ENCODE data around the gene SRPK3. TPM values are rescaled to one million over a fixed set of nuclear protein-coding genes. Genes with fewer than 3 reads are reported as not detected.

Gene SRPK3, protein sequence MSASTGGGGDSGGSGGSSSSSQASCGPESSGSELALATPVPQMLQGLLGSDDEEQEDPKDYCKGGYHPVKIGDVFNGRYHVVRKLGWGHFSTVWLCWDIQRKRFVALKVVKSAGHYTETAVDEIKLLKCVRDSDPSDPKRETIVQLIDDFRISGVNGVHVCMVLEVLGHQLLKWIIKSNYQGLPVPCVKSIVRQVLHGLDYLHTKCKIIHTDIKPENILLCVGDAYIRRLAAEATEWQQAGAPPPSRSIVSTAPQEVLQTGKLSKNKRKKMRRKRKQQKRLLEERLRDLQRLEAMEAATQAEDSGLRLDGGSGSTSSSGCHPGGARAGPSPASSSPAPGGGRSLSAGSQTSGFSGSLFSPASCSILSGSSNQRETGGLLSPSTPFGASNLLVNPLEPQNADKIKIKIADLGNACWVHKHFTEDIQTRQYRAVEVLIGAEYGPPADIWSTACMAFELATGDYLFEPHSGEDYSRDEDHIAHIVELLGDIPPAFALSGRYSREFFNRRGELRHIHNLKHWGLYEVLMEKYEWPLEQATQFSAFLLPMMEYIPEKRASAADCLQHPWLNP
- total RNA-seq (not detected), polyA plus RNA-seq (not detected), total RNA-seq (0 to 0.25 (median 0) reads per million in 6 experiments)

DNA sequence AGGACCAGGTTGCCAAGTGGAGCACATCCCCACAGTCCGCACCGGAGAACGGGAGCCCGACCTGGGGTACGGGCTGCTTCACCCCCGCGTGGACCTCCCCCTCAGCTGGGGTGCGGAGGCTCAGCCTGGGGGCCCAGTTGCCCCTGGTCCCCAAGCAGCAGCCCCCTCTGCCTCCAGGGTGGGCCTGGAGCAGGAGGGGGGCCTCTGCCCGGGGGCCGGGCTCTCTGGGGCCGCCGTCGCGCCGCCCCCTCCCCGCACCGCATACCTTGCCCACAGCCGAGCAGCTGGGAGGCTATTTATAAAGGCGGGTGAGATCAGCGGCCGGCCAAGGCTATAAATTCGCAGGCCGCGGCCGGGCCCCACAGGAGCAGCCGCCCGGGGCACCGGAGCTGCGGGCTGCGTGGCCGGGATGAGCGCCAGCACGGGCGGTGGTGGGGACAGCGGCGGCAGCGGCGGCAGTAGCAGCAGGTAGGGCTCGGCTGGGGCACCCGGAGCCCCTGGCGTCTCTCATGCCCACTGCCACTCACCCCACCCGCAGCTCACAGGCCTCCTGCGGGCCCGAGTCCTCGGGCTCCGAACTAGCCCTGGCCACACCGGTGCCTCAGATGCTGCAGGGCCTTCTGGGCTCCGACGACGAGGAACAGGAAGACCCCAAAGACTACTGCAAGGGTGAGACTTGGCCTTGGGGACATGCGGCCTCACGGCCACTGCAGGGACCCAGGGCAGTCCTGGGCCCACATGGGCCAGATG is at the start of gene SRPK3:
SRPK3 (plus strand) TSS at position 364 of the 750 bp plus-strand sequence; CDS start at position 410, 46 bp downstream.
- Mint-ChIP-seq H3K9me3 (no peaks in the 10 kb centered on the region), H3K4me1 (peaks cover 6 to 10% (median 8%) of the 10 kb centered on the region in 4 donors), H3K4me3 (peak within 1 kb of the TSS in 7 of 10 donors; percentile 4 to 78 (median 18)), H3K27ac (peak within 1 kb of the TSS in 3 of 10 donors; percentile 43 to 66 (median 64)), H3K36me3 (no peaks in the 10 kb centered on the region), H3K27me3 (no peaks in the 10 kb centered on the region)
- DNase-seq (no peak), ATAC-seq (peak in 1 of 2 donors; percentile 35)
- POLR2A ChIA-PET: no interaction called here

DNA sequence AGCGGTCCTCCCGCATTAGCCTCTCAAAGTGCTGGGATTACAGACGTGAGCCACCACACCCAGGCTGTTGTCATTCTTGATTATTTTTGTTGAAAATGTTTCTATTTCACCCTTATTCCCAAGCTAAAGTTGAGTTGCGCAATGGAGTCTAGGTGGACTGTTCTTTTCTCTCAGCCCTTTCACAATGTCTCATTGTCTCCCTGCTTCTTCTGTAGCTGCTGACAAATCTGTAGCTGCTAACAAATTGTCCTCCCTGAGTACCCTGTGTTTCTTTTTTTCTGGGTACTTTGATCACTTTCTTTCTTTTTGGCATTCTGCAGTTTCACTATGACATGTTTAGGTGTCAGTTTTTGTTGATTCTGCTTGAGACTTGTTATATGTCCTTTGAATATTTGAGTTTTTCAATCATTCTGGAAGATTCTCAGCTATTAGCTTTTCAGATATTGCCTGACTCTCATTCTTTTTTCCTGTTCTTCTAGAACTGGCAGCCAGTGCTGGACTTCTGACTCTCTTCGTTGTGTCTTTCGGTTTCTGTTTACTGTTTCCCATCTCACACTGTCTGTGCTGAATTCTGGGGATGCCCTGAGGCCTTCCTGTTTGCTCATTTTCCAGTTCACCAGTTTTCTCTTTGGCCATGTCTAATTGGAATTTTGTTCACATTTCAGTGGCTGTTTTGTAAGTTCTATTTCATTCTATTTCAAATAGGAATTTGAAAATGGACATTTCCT is 49.6 kb upstream of the SRPK3 start:
- Mint-ChIP-seq H3K36me3 (peaks cover 9 to 24% (median 13%) of the 10 kb centered on the region in 3 donors), H3K4me3 (no peak overlapping the region), H3K4me1 (peaks cover 2 to 37% (median 24%) of the 10 kb centered on the region in 4 donors), H3K9me3 (peaks cover 0 to 3% (median 0%) of the 10 kb centered on the region in 9 donors), H3K27ac (peak overlapping the region in 1 of 10 donors; percentile 19), H3K27me3 (no peaks in the 10 kb centered on the region)
- no peak for ATAC-seq
- no peak for DNase-seq
- POLR2A ChIA-PET: no interaction called here

DNA sequence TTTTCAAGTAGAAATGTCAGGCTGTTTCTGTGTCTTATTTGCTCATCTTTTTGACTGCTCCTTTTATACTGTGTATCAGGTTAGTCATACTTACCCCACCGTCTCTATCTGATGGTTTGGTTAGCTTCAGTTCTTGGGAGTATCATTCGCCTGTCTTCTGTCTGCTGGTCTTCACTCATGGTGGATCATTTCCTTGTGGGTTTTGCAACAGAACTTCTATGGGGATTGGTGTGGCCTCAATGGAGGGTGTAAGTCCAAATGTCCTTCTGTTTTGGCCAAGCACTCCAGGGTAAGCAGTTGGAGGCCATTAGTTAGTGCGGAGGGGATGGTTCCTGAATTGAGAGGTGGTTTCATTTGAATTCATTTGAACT is 49.0 kb upstream of the SRPK3 start:
- H3K9me3 Mint-ChIP-seq: peaks cover 0 to 3% (median 0%) of the 10 kb centered on the region in 9 donors
- ATAC-seq (no peak), DNase-seq (no peak)
- POLR2A ChIA-PET: no interaction called here
- H3K27ac Mint-ChIP-seq: peak overlapping the region in 2 of 10 donors; percentile 36 to 44
- peaks cover 9 to 26% (median 13%) of the 10 kb centered on the region in 3 donors for H3K36me3 Mint-ChIP-seq
- H3K27me3 Mint-ChIP-seq: no peaks in the 10 kb centered on the region
- H3K4me1 Mint-ChIP-seq: peaks cover 2 to 34% (median 23%) of the 10 kb centered on the region in 4 donors
- no peak overlapping the region for H3K4me3 Mint-ChIP-seq

DNA sequence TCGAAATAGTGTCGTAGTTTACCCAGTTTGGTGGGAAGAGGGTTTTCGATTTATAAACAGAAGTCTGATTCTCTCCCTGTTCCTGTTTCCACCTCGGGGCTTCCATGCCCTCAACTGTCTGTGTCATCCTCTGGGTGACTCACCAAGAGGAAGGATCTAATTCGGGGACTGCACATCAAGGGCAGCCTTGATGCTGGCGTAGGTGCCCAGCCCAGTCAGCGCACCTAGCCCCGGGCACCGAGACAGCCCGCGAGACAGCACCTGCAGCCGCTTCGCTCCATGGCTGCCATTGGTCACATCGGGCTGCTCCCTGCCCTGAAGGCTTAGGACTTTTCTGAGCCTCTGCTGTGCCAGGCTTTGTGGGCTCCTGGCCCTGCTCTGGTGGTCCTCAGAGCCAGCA is 48.4 kb upstream of the SRPK3 start:
- POLR2A ChIA-PET: no interaction called here
- no peak for DNase-seq

DNA sequence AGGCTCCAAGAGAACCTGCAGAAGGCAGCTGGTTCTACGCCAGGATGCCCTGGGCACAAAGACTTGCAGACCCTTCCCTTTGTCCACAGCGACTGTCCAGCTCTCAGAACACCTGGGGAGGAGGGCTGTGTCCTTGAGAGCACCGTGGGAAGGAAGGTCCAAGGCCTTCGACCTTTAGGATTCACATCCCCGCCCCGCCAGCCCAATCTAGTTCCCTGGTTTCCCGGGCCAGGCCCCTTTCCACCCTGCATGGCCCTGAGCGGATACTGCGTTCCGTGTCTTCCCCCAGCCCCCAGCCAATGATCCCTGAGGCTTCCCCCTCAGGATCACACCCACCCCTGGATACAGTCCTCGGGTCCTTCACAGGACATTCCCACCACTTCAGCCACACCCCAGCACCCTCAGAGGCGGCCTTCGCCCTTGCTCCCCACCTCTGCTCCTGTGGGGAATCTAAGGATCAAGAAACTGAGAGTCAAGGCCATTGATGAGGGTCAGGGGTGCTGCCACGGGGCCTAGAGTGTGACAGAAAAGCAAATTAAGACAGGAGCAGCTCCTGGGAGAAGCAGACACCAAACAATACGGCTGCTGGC is 47.1 kb upstream of the SRPK3 start:
- Mint-ChIP-seq H3K27me3 (no peaks in the 10 kb centered on the region), H3K9me3 (peaks cover 0 to 3% (median 0%) of the 10 kb centered on the region in 9 donors), H3K36me3 (peaks cover 9 to 26% (median 13%) of the 10 kb centered on the region in 3 donors), H3K4me3 (no peak overlapping the region), H3K27ac (no peak overlapping the region), H3K4me1 (peaks cover 0 to 23% (median 13%) of the 10 kb centered on the region in 4 donors)
- POLR2A ChIA-PET: no interaction called here
- ATAC-seq (no peak), DNase-seq (no peak)

More for the DNA sequence above, 48.4 kb upstream of the SRPK3 start:
- Mint-ChIP-seq H3K4me3 (no peak overlapping the region), H3K27me3 (no peaks in the 10 kb centered on the region), H3K27ac (peak overlapping the region in 1 of 10 donors; percentile 36), H3K9me3 (peaks cover 0 to 3% (median 0%) of the 10 kb centered on the region in 9 donors), H3K4me1 (peaks cover 0 to 28% (median 18%) of the 10 kb centered on the region in 4 donors), H3K36me3 (peaks cover 9 to 26% (median 13%) of the 10 kb centered on the region in 3 donors)
- no peak for ATAC-seq

DNA sequence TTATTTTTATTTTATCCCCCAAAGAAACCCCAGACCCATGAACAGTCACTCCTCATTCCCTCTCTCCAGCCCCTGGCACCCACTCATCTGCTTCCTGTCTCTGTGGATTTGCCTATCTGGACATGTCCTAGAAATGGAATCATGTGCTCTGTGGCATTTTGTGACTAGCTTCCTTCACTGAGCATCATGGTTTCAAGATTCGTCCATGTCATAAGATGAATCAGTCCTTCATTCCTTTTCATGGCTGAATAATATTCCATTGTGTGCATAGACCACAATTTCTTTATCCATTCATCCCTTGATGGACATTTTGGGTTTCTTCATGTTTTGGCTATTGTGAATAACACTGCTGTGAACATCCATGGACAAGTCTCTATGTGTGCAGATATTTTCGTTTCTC is 46.0 kb upstream of the SRPK3 start:
- Mint-ChIP-seq H3K27me3 (no peaks in the 10 kb centered on the region), H3K4me1 (peaks cover 0 to 29% (median 13%) of the 10 kb centered on the region in 4 donors), H3K9me3 (peaks cover 0 to 3% (median 0%) of the 10 kb centered on the region in 9 donors), H3K4me3 (no peak overlapping the region), H3K27ac (no peak overlapping the region), H3K36me3 (peaks cover 9 to 24% (median 9%) of the 10 kb centered on the region in 3 donors)
- POLR2A ChIA-PET: no interaction called here
- DNase-seq (no peak), ATAC-seq (no peak)

DNA sequence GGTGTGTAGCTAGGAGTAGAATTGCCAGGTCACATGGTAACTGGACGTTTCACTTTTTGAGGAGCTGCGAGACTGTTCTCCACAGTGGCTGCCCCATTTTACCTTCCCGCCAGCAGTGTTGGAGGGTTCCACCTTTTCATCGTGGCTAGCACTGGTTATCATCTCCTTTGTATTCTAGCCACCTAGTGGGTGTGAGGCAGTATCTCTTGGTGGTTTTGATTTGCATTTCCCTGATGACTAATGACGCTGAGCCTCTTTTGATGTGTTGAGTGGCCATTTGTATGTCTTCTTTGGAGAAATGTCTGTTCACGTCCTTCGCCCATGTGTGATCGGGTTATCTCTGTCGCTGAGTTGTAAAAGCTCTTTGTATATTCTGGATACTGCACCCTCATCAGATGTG is 45.6 kb upstream of the SRPK3 start:
- DNase-seq (no peak), ATAC-seq (peak in 1 of 2 donors; percentile 53)
- POLR2A ChIA-PET: no interaction called here
- H3K9me3 Mint-ChIP-seq: peaks cover 0 to 3% (median 0%) of the 10 kb centered on the region in 9 donors
- H3K4me3 Mint-ChIP-seq: no peak overlapping the region
- H3K27ac Mint-ChIP-seq: no peak overlapping the region
- no peaks in the 10 kb centered on the region for H3K27me3 Mint-ChIP-seq
- H3K36me3 Mint-ChIP-seq: peaks cover 9 to 24% (median 9%) of the 10 kb centered on the region in 3 donors
- peaks cover 2 to 33% (median 15%) of the 10 kb centered on the region in 4 donors for H3K4me1 Mint-ChIP-seq

DNA sequence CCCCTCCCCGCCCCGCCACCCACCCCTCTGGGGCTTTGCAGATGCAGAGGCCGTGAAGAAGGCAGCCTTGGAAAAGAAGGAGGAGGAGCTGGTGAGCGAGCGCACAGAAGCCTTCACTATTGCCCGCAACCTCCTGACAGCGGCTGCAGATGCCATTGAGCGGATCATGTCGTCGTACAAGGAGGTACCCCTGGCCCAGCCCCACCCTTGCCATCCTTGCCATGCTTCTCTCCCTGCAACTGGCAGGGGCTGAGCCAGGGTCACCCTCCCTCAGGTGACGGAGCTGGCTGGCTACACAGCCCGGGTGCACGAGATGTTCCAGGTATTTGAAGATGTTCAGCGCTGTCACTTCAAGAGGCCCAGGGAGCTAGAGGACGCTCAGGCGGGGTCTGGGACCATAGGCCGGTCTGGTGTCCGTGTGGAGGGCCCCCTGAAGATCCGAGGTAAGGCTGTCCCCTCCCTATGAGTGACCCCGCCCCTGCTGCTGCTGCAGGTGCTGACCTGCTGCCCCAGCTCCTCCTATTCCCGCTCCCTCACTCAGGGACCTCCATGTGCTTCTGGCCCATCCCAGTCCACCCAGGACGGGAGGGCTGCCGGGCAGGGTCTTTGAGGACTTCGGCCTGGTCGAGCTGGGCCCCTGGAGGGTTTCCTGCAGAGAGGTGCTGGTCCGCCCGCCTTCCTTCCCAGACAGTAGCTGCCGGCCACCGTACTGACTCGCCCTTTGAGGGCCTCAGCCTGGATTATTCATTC is 44.6 kb upstream of the SRPK3 start:
- no peaks in the 10 kb centered on the region for H3K27me3 Mint-ChIP-seq
- H3K27ac Mint-ChIP-seq: peak overlapping the region in 1 of 10 donors; percentile 14
- POLR2A ChIA-PET: no interaction called here
- peaks cover 7 to 17% (median 9%) of the 10 kb centered on the region in 3 donors for H3K36me3 Mint-ChIP-seq
- H3K4me1 Mint-ChIP-seq: peaks cover 5 to 38% (median 16%) of the 10 kb centered on the region in 4 donors
- DNase-seq (no peak), ATAC-seq (no peak)
- H3K4me3 Mint-ChIP-seq: no peak overlapping the region
- peaks cover 0 to 3% (median 0%) of the 10 kb centered on the region in 9 donors for H3K9me3 Mint-ChIP-seq

DNA sequence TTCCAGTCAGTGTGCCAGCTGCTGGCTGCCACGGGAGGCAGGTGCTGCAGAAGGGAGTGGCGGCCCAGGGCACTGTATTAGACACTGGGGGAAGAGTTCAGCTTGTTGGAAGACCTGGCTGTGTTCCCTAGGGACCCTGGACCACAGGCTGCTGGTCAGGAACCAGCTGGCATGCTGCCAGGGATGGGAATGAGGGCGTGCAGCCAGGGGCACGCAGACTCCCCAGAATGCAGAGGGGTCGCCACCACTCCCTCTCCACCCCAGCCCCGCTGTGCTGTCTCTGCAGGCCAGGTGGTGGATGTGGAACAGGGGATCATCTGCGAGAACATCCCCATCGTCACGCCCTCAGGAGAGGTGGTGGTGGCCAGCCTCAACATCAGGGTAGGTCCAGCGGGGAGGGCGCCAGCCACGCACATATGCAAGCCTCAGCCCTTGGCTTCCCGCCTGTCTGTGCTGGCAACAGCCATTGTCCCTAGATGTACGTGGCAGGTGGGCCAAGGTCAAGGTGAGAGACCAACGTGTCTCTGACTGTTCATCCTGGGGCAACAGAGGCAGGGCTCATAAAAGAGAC is 43.9 kb upstream of the SRPK3 start:
- peaks cover 0 to 2% (median 0%) of the 10 kb centered on the region in 9 donors for H3K9me3 Mint-ChIP-seq
- no peaks in the 10 kb centered on the region for H3K27me3 Mint-ChIP-seq
- no peak for DNase-seq

DNA sequence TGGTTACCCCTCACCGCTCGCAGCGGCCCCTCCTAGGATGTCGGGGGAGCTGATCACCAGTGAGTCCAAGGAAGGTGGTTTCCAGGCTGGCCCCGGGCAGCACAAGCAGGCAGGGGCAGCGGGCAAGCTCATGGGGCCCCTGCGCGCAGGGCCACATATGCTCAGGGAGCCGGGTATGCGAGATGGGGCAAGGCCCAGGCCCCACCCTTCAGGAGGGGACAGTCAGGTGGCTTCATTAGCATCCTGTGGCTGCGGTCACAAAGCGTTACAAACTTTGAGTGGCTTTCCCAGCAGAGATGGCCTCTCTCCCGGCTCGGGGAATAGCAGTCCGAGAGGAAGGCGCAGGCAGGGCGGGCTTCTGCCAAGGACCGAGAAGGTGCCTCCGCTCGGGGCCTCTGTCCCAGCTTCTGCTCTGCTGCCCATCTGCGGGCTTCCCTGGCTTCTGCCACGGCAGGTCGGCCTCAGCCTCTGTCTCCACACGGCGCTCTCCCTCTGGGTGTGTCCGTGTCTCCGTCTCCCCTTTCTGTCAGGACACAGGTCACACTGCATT is 42.7 kb upstream of the SRPK3 start:
- H3K27me3 Mint-ChIP-seq: no peaks in the 10 kb centered on the region
- H3K9me3 Mint-ChIP-seq: peaks cover 0 to 2% (median 0%) of the 10 kb centered on the region in 9 donors
- DNase-seq: no peak
- peak overlapping the region in 1 of 10 donors; percentile 54 for H3K4me3 Mint-ChIP-seq
- H3K4me1 Mint-ChIP-seq: peaks cover 5 to 39% (median 13%) of the 10 kb centered on the region in 4 donors
- no peak overlapping the region for H3K27ac Mint-ChIP-seq
- POLR2A ChIA-PET: interaction anchor here (1.0 kb wide), 1 partner anchor 9 kb away, joined by 3 read pairs; no protein-coding TSS in a partner anchor
- no peak for ATAC-seq
- peaks cover 0 to 6% (median 0%) of the 10 kb centered on the region in 3 donors for H3K36me3 Mint-ChIP-seq

More for the DNA sequence above, 43.9 kb upstream of the SRPK3 start:
- no peak overlapping the region for H3K27ac Mint-ChIP-seq
- POLR2A ChIA-PET: no interaction called here
- no peak overlapping the region for H3K4me3 Mint-ChIP-seq
- H3K4me1 Mint-ChIP-seq: peaks cover 5 to 38% (median 13%) of the 10 kb centered on the region in 4 donors
- no peak for ATAC-seq
- H3K36me3 Mint-ChIP-seq: peaks cover under 1 to 10% (median 1%) of the 10 kb centered on the region in 3 donors
